Measurements from ENCODE around the gene LMO1.

Gene LMO1

GRCh38 chr11:8242499-8243280 lies 21.0 kb downstream of the LMO1 start:
- DNase-seq: no peak

- no peak for DNase-seq
Observed at GRCh38 chr11:8242118-8242475, 21.6 kb downstream of the LMO1 start.

GRCh38 chr11:8241373-8242117 lies 22.1 kb downstream of the LMO1 start:
- DNase-seq: no peak

GRCh38 chr11:8239536-8240228 lies 24.0 kb downstream of the LMO1 start:
- DNase-seq: no peak

GRCh38 chr11:8239040-8239439 lies 24.6 kb downstream of the LMO1 start:
- no peak for DNase-seq

- DNase-seq: no peak
Observed at GRCh38 chr11:8237453-8237852, 26.2 kb downstream of the LMO1 start.

GRCh38 chr11:8235925-8236324 lies 27.8 kb downstream of the LMO1 start:
- no peak for DNase-seq

- no peak for DNase-seq
Observed at GRCh38 chr11:8234910-8235309, 28.8 kb downstream of the LMO1 start.

GRCh38 chr11:8234425-8234821 lies 29.3 kb downstream of the LMO1 start:
- no peak for DNase-seq

GRCh38 chr11:8233691-8234424 lies 29.8 kb downstream of the LMO1 start:
- DNase-seq: no peak

- no peak for DNase-seq
Observed at GRCh38 chr11:8232849-8233606, 30.6 kb downstream of the LMO1 start.

GRCh38 chr11:8232414-8232813 lies 31.3 kb downstream of the LMO1 start:
- DNase-seq: no peak

GRCh38 chr11:8231979-8232378 lies 31.7 kb downstream of the LMO1 start:
- DNase-seq: no peak

GRCh38 chr11:8230921-8231847 lies 32.5 kb downstream of the LMO1 start:
- no peak for DNase-seq

- no peak for DNase-seq
Observed at GRCh38 chr11:8230178-8230859, 33.4 kb downstream of the LMO1 start.

GRCh38 chr11:8229299-8230177 lies 34.1 kb downstream of the LMO1 start:
- no peak for DNase-seq

- no peak for DNase-seq
Observed at GRCh38 chr11:8228231-8228630, 35.4 kb downstream of the LMO1 start.

- no peak for DNase-seq
Observed at GRCh38 chr11:8227156-8228152, 36.2 kb downstream of the LMO1 start.
